ENCODE data around the gene MTA3.

MTA3 gene

DNA sequence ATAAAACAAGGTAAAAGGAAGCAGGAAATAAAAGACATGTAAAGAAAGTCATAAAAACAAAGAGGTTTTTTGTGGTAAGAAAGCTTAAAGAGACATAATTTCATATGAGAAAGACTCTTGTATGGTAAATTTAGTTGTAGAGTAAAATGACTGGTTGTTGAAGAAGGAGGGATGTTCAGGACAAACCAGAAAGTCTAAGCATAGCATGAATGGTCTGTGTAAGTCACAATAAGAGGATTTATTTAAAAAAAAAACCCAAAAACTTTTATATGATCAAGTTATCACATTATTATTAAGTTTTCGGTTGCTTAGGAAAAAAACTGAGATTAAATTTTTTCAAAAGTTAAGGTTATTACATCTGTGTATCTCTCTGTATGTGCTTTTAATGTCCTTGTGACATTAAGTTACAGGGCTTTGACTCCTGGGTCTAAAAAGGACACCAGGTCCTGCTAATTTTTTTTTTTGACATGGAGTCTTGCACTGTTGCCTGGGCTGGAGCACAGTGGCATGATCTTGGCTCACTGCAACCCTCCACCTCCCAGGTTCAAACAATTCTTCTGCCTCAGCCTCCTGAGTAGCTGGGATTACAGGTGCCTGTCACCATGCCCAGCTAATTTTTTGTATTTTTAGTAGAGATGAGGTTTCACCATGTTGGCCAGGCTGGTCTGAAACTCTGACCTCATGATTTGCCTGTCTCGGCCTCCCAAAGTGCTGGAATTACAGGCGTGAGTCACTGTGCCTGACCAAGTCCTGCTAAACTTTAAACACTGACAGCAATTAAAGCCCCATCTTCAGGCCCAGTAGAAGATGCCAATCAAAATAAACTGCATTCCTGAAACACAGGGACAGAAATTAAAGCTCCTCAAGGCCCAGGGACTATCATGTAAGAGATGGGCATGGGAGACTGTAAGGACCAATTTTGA lies 209.7 kb downstream of the MTA3 start:
- Histone ChIP-seq H3K9me2 (replicated peaks; ENCODE audit: control insufficient read depth, low read length) (no peaks in the 10 kb centered on the region), H3K4me3 (ENCODE audit: low read length) (no peak overlapping the region), H3F3A (ENCODE audit: control insufficient read depth, insufficient read depth) (0 out of 2 replicates have a peak, but pooled peaks cover 4% of the 10 kb centered on the region), H4K20me1 (ENCODE audit: control insufficient read depth, insufficient read depth, low read depth, low read length) (no peaks in the 10 kb centered on the region), H3K79me2 (ENCODE audit: control insufficient read depth, low read length) (no peaks in the 10 kb centered on the region), H3K9me3 (ENCODE audit: control insufficient read depth, insufficient read depth, low read length) (peaks cover 8% of the 10 kb centered on the region), H3K36me3 (ENCODE audit: control insufficient read depth, low read length) (no peaks in the 10 kb centered on the region), H3K27ac (ENCODE audit: low read depth, low read length) (no peak overlapping the region), H3K4me2 (ENCODE audit: low read length) (no peak overlapping the region), H3K27me3 (ENCODE audit: control insufficient read depth, low read length) (no peaks in the 10 kb centered on the region), H3K4me1 (ENCODE audit: control insufficient read depth, low read length) (peaks cover 14% of the 10 kb centered on the region)
- no peak for TF ChIP-seq EZH2phosphoT487 (IDR thresholded peaks at IDR 0.05; ENCODE audit: borderline replicate concordance, low read length)
- TF ChIP-seq CTCF (IDR thresholded peaks at IDR 0.05; ENCODE audit: low read depth, low read length, poor library complexity, severe bottlenecking) = no peak

- H3K4me1 ChIP-seq (ENCODE audit: control insufficient read depth, low read length) = peaks cover 2% of the 10 kb centered on the region
- H3F3A ChIP-seq (ENCODE audit: control insufficient read depth, insufficient read depth) = no peaks in the 10 kb centered on the region
- no peak overlapping the region for H3K4me3 ChIP-seq (ENCODE audit: low read length)
- H3K79me2 ChIP-seq (ENCODE audit: control insufficient read depth, low read length) = no peaks in the 10 kb centered on the region
- no peak overlapping the region for H3K27ac ChIP-seq (ENCODE audit: low read depth, low read length)
- H3K9me3 ChIP-seq (ENCODE audit: control insufficient read depth, insufficient read depth, low read length) = peaks cover 8% of the 10 kb centered on the region
- H3K27me3 ChIP-seq (ENCODE audit: control insufficient read depth, low read length) = no peaks in the 10 kb centered on the region
- no peaks in the 10 kb centered on the region for H4K20me1 ChIP-seq (ENCODE audit: control insufficient read depth, insufficient read depth, low read depth, low read length)
- H3K9me2 ChIP-seq (replicated peaks; ENCODE audit: control insufficient read depth, low read length) = no peaks in the 10 kb centered on the region
- no peak overlapping the region for H3K4me2 ChIP-seq (ENCODE audit: low read length)
- H3K36me3 ChIP-seq (ENCODE audit: control insufficient read depth, low read length) = no peaks in the 10 kb centered on the region
- no peak for TF ChIP-seq EZH2phosphoT487 (IDR thresholded peaks at IDR 0.05; ENCODE audit: borderline replicate concordance, low read length)
- no peak for TF ChIP-seq CTCF (IDR thresholded peaks at IDR 0.05; ENCODE audit: low read depth, low read length, poor library complexity, severe bottlenecking)
These were observed 212.7 kb downstream of the MTA3 start for GRCh38 chr2:42781181-42781580.

DNA sequence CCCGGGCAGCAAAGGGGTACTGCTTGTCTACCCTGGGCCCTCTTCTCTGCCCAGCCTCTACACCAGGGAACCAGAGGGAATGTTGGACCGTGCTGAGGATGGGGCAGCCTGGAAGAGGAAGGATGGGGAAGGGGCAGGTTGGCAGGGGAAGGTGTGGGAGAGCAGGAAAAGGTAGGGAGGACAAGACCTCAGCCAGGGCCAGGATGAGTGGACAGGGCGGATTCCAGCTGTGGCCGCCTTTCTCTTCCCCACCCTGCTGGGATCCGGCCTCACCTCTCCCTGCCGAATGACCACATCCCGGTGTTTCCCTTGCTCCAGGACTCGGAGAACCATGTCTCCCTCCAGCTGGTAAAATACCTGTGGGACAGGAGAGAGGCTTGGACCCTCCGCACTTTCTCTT lies 215.1 kb downstream of the MTA3 start:
- Histone ChIP-seq H3K4me3 (ENCODE audit: low read length) (no peak overlapping the region), H3K9me3 (ENCODE audit: control insufficient read depth, insufficient read depth, low read length) (peaks cover 3% of the 10 kb centered on the region), H4K20me1 (ENCODE audit: control insufficient read depth, insufficient read depth, low read depth, low read length) (no peaks in the 10 kb centered on the region), H3K4me2 (ENCODE audit: low read length) (no peak overlapping the region), H3K9me2 (replicated peaks; ENCODE audit: control insufficient read depth, low read length) (no peaks in the 10 kb centered on the region), H3K79me2 (ENCODE audit: control insufficient read depth, low read length) (no peaks in the 10 kb centered on the region), H3K27ac (ENCODE audit: low read depth, low read length) (no peak overlapping the region), H3K4me1 (ENCODE audit: control insufficient read depth, low read length) (no peaks in the 10 kb centered on the region), H3F3A (ENCODE audit: control insufficient read depth, insufficient read depth) (no peaks in the 10 kb centered on the region), H3K36me3 (ENCODE audit: control insufficient read depth, low read length) (no peaks in the 10 kb centered on the region), H3K27me3 (ENCODE audit: control insufficient read depth, low read length) (no peaks in the 10 kb centered on the region)
- no peak for TF ChIP-seq EZH2phosphoT487 (IDR thresholded peaks at IDR 0.05; ENCODE audit: borderline replicate concordance, low read length)
- TF ChIP-seq CTCF (IDR thresholded peaks at IDR 0.05; ENCODE audit: low read depth, low read length, poor library complexity, severe bottlenecking) = no peak

Measured in DOHH2 (cell line).